ENCODE measurements around the gene ATP2B2. TPM values are rescaled to one million over a fixed set of nuclear protein-coding genes. Genes with fewer than 3 reads are reported as not detected.

The ATP2B2 gene
- total and polyA plus RNA-seq, 10 of the 15 experiments (the other 5 are each of a cell fraction or from before 2014, with no cell fraction given) = 0.04 TPM; not detected in 9

GRCh38 chr3:10521772-10522441 is 16.5 kb upstream of the ATP2B2 start:
- RAD21 ChIA-PET (ENCODE audit: unreplicated experiment) = no interaction called here
- Histone ChIP-seq H3K27me3 (replicated peaks in 1 of 2; ENCODE audit: control insufficient read depth in 2 of 2, insufficient read depth in 2 of 2, low read length in 1 of 2) (peaks cover 3 to 6% of the 10 kb centered on the region in 2 experiments; a peak in 3 of 4 replicates), H3K27ac (ENCODE audit: control insufficient read depth, insufficient read depth) (no peak overlapping the region), H2AFZ (ENCODE audit: control insufficient read depth, low read depth, low read length) (no peak overlapping the region), H3K4me3 (no peak overlapping the region), H3K9me3 (replicated peaks; ENCODE audit: control insufficient read depth, insufficient read depth, low read length) (no peaks in the 10 kb centered on the region), H3K9ac (ENCODE audit: control insufficient read depth, insufficient read depth, low read length) (no peak overlapping the region), H3K79me2 (ENCODE audit: control insufficient read depth, insufficient read depth, low read length) (no peaks in the 10 kb centered on the region), H3K4me1 (ENCODE audit: control insufficient read depth, insufficient read depth, low read length) (no peaks in the 10 kb centered on the region), H3K36me3 (ENCODE audit: control insufficient read depth in 2 of 2, insufficient read depth in 2 of 2, low read length in 1 of 2) (no peaks in the 10 kb centered on the region), H4K20me1 (ENCODE audit: control insufficient read depth, insufficient read depth) (no peaks in the 10 kb centered on the region), H3K4me2 (ENCODE audit: control insufficient read depth, insufficient read depth) (no peak overlapping the region)
- BruUV-seq (replicated peaks) = no TSS peak
- FAIRE-seq (no peak), ATAC-seq (no peak), DNase-seq (ENCODE audit: low read depth, low spot score) (no peak)
- TF ChIP-seq JUND (IDR thresholded peaks at IDR 0.05; ENCODE audit: low read depth, low read length) (no peak), IRF4 (IDR thresholded peaks at IDR 0.05; ENCODE audit: low read depth, low read length) (no peak), MXI1 (IDR thresholded peaks at IDR 0.05; ENCODE audit: low read depth, low read length) (no peak), NFYB (IDR thresholded peaks at IDR 0.05; ENCODE audit: insufficient read depth, low read depth, low read length) (no peak), STAT3 (IDR thresholded peaks at IDR 0.05; ENCODE audit: low read depth, low read length) (no peak), RUNX3 (IDR thresholded peaks at IDR 0.05; ENCODE audit: low read length) (no peak), BACH1 (IDR thresholded peaks at IDR 0.05; ENCODE audit: borderline replicate concordance) (no peak), NFIC (IDR thresholded peaks at IDR 0.05; ENCODE audit: low read depth, low read length) (no peak), GATAD2B (conservative IDR thresholded peaks at IDR 0.05; ENCODE audit: low read depth) (no peak), ZNF274 (IDR thresholded peaks at IDR 0.05; ENCODE audit: insufficient read depth, insufficient read length) (no peak), ZNF592 (IDR thresholded peaks at IDR 0.05) (no peak), ASH2L (IDR thresholded peaks at IDR 0.05; ENCODE audit: borderline replicate concordance, low read depth) (no peak), CHD2 (IDR thresholded peaks at IDR 0.05; ENCODE audit: borderline replicate concordance, low read depth, low read length) (no peak), TBL1XR1 (IDR thresholded peaks at IDR 0.05; ENCODE audit: low read depth, low read length) (no peak)
- intact Hi-C loops (cut with micrococcal nuclease; ENCODE audit: unreplicated experiment) (no loop called here), in situ Hi-C loops (cut with MboI) (no loop called here)
- POLR2A ChIA-PET = no interaction called here
- CTCF ChIA-PET = no interaction called here
- WGBS (ENCODE audit: insufficient coverage, insufficient replicate concordance, low lambda C conversion rate, missing lambda C conversion rate) = 17% methylated on average over 6 of the region's 6 CpGs
- SMC1A ChIA-PET (ENCODE audit: uncharacterized antibody, unreplicated experiment) = no interaction called here
